GM12872 (cell line): ENCODE results near the gene SLC37A4.

Experiments
- TF ChIP-seq, protein P1 (sequence below): IDR thresholded peaks from 3 replicates; pipeline ENCODE4 v1.5.1; 2011; ENCODE audit warnings: low read depth, mild to moderate bottlenecking, low read length, moderate library complexity; ENCODE audit not compliant: insufficient read depth

Gene SLC37A4

DNA sequence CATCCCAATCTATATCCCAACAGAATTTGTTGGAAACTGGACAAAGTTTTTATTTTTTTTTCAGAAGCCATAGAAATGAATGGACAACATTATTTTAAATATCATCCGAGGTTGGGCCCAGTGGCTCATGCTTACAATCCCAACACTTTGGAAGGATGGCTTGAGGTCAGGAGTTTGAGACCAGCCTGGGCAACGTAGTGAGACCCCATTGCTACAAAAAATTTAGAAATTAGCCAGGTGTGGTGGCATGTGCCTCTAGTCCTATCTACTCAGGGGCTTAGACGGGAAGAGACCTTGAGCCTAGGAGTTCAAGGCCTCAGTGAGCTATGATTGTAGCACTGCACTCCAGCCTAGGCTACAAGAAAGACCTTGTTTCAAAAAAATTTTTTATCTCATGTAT lies 4.1 kb upstream of the SLC37A4 start:
- TF ChIP-seq, protein P1, sequence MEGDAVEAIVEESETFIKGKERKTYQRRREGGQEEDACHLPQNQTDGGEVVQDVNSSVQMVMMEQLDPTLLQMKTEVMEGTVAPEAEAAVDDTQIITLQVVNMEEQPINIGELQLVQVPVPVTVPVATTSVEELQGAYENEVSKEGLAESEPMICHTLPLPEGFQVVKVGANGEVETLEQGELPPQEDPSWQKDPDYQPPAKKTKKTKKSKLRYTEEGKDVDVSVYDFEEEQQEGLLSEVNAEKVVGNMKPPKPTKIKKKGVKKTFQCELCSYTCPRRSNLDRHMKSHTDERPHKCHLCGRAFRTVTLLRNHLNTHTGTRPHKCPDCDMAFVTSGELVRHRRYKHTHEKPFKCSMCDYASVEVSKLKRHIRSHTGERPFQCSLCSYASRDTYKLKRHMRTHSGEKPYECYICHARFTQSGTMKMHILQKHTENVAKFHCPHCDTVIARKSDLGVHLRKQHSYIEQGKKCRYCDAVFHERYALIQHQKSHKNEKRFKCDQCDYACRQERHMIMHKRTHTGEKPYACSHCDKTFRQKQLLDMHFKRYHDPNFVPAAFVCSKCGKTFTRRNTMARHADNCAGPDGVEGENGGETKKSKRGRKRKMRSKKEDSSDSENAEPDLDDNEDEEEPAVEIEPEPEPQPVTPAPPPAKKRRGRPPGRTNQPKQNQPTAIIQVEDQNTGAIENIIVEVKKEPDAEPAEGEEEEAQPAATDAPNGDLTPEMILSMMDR, result no peak

DNA sequence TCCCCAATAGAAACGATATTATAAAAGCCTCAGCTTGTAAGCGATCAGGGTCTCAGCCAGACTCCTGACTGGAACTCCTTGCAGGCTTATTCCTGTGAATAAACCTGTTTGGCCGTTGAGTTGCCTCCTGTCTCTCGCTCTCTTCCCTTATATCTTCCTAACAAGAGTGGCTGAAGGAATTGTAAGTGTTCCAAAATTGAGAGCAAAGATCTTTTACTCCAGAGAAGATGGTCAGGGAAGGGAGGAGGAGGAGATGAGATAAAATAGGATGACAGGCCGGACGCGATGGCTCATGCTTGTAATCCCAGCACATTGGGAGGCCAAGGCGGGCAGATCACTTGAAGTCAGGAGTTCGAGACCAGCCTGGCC lies 1.2 kb upstream of the SLC37A4 start:
- TF ChIP-seq, protein P1, result no peak

DNA sequence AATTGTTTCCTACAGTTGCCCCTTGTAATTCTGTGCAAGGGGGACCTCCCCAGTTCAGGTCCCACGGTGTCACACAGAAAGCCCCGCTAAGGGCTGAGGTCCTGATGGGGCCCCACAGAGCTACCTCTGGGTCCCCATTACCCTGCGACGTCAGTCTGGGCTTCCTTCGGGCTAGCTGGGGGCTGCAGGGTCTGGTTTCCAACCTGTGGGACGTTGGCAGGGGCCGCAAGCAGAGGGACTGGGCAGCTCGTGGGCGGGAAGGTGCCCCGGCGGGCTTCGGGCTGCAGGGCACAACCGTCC lies 698 bp downstream of the SLC37A4 start:
- TF ChIP-seq, protein P1, result no peak

DNA sequence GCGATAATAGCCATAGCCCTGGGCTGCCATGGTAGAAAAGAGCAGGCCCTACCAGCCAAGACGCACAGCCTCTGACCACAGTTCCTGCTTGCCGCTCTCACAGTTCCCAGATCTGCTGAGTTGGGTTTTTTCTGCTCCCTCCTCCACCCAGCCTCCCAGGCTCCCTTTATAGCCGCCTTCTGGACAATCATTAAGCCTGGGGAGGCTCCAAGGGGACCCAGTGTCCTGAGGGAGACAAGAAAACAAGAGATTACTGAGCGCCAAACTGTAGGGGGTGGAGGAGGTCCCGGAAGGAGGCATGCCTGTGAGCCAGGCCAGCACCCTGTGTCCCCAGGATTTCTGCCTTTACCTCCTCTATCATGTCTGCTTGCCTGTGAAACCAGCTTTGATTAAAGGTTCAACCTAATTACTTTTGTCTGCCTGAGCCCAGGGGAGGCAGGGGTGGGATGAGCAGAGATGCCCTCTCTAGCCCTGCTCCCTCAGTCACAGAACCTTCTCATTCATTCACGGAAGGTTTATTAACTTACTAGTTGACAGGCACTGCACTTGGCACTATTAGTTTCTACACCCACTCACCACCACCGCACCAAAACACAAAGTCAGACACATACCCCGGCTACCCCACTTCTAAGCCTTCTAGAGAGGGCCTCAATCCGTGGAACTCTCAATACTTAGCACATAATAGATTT lies 1.2 kb downstream of the SLC37A4 start:
- TF ChIP-seq, protein P1, result no peak

DNA sequence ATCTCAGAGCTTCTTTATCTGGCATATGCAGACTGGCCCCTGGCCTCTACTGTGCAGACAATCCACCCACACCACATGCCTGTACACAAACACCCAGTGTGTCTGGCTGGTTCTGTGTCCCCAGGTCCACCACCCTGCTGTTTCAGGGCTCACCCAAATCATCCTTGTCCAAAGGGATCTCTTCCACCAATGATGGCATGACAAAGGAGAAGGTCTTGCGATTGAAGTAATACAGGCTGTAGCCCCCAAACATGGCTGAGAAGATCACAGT lies 1.7 kb downstream of the SLC37A4 start:
- TF ChIP-seq, protein P1, result no peak

DNA sequence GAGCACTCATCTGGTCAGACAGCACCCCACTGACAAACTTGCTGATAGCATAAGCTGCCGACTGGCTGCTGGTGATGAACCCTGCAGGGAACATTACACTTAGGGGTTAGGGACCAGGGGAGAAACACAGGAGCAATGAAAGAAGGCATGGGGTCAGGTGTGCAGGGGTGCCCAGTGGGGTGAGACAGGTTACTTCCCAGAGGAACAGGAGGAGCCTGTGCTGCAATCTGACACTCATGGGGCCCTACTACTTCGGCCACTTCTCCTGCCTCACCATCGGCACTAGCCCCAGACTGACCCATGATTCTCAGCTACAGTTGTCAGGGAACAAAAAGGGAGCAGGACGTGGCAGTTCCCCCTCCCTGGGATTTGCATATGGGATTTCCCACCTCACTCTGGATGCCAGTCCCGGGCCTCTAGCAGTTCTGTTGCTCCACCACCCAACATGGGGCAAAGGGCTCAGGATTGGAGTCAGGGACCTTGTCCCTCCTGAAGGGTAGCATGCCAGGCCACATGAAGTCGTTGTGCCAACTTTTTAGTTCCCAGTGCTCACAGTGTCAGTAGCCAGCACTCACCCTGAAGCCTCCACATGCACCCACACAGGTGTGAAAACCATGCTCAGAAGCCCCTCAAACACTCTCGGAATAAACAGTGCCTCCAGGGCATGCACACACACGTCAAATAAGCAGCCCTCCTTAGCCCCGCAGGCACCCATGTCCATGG lies 2.2 kb downstream of the SLC37A4 start:
- TF ChIP-seq, protein P1, result no peak

DNA sequence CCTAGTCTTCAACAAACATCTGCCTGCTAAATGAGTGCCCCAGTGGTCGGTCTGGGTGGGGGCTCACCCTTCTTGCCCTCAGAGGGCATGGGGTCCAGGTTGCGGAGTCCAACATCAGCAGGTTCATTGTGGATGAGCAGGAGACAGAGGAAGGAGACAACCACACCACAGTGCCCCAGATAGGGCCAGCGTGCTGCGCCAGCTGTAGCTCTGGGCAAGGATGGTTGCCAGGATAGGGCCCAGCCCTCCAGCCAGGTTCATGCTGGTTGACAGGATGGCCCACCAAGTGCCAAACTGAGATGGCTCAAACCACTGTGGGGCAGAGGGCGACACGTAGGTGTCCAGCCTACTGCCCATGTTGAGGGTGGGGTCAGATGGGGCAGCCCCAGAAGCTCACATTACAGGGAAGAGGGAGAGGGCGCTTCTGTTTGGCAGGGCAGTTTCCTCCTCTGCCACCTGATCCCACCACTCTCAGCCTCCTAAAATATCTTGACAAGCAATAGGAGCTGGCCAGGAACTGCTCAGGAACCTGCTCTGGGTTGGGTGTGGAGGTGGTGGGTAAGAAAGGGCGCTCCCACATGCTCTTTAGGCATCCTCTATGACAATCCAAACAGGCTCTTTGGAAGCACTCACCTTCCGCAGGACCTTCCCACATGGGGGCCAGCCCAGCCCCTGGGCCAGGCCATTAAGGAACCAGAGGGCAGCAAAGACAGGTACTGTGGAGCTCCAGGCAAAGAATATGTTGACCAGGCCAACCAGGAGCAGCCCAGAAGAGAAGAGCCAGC lies 2.9 kb downstream of the SLC37A4 start:
- TF ChIP-seq, protein P1, result no peak
